ENCODE data around the gene VAV1. TPM values are rescaled to one million over a fixed set of nuclear protein-coding genes. Genes with fewer than 3 reads are reported as not detected.

The VAV1 gene
- not detected for polyA plus RNA-seq (2012; ENCODE audit: insufficient read length, low read depth)

GRCh38 chr19:6772028-6772865 lies at the start of gene VAV1:
TSS of gene VAV1 (plus strand) at chr19:6772708. CDS start at chr19:6772808, 100 bp downstream.
- TF ChIP-seq REST (IDR thresholded peaks at IDR 0.05; ENCODE audit: insufficient read depth in 1 of 2, low read depth in 2 of 2, low read length in 2 of 2), result no peak
- TF ChIP-seq SIN3A (IDR thresholded peaks at IDR 0.05; ENCODE audit: borderline replicate concordance, insufficient read depth, low read length), result no peak
- no peak for TF ChIP-seq POLR2AphosphoS5 (IDR thresholded peaks at IDR 0.05; ENCODE audit: low read depth, low read length)
- TF ChIP-seq TAF1 (IDR thresholded peaks at IDR 0.05; ENCODE audit: borderline replicate concordance, insufficient read depth, low read length), result no peak
- TF ChIP-seq FOXP2 (optimal IDR thresholded peaks at IDR 0.05; ENCODE audit: borderline replicate concordance, extremely low read depth, extremely low read length, insufficient read depth), result no peak

- TF ChIP-seq TAF1 (IDR thresholded peaks at IDR 0.05; ENCODE audit: borderline replicate concordance, insufficient read depth, low read length) (no peak), REST (IDR thresholded peaks at IDR 0.05; ENCODE audit: insufficient read depth in 1 of 2, low read depth in 2 of 2, low read length in 2 of 2) (no peak), SIN3A (IDR thresholded peaks at IDR 0.05; ENCODE audit: borderline replicate concordance, insufficient read depth, low read length) (no peak), POLR2AphosphoS5 (IDR thresholded peaks at IDR 0.05; ENCODE audit: low read depth, low read length) (no peak), FOXP2 (optimal IDR thresholded peaks at IDR 0.05; ENCODE audit: borderline replicate concordance, extremely low read depth, extremely low read length, insufficient read depth) (no peak)
Observed at GRCh38 chr19:6723108-6723618, 49.3 kb upstream of the VAV1 start.

GRCh38 chr19:6723738-6724137 lies 48.8 kb upstream of the VAV1 start:
- TF ChIP-seq SIN3A (IDR thresholded peaks at IDR 0.05; ENCODE audit: borderline replicate concordance, insufficient read depth, low read length) (no peak), FOXP2 (optimal IDR thresholded peaks at IDR 0.05; ENCODE audit: borderline replicate concordance, extremely low read depth, extremely low read length, insufficient read depth) (no peak), REST (IDR thresholded peaks at IDR 0.05; ENCODE audit: insufficient read depth in 1 of 2, low read depth in 2 of 2, low read length in 2 of 2) (no peak), TAF1 (IDR thresholded peaks at IDR 0.05; ENCODE audit: borderline replicate concordance, insufficient read depth, low read length) (no peak), POLR2AphosphoS5 (IDR thresholded peaks at IDR 0.05; ENCODE audit: low read depth, low read length) (no peak)

- TF ChIP-seq SIN3A (IDR thresholded peaks at IDR 0.05; ENCODE audit: borderline replicate concordance, insufficient read depth, low read length) (no peak), REST (IDR thresholded peaks at IDR 0.05; ENCODE audit: insufficient read depth in 1 of 2, low read depth in 2 of 2, low read length in 2 of 2) (no peak), FOXP2 (optimal IDR thresholded peaks at IDR 0.05; ENCODE audit: borderline replicate concordance, extremely low read depth, extremely low read length, insufficient read depth) (no peak), TAF1 (IDR thresholded peaks at IDR 0.05; ENCODE audit: borderline replicate concordance, insufficient read depth, low read length) (no peak), POLR2AphosphoS5 (IDR thresholded peaks at IDR 0.05; ENCODE audit: low read depth, low read length) (no peak)
Observed at GRCh38 chr19:6724631-6725492, 47.6 kb upstream of the VAV1 start.
